GM12865 (cell line): ENCODE measurements around the gene CDKN2AIP.

ENCODE experiments used
- DNase-seq: peaks from one replicate; pipeline ENCODE4 v3.0.0; 2010; ENCODE audit warnings: low read depth
- H3K4me3 ChIP-seq: 2 replicates; pipeline ENCODE4 v1.5.1; 2011; ENCODE audit warnings: mild to moderate bottlenecking, low read depth, low read length, control low read depth
- TF ChIP-seq, protein P1 (sequence below): IDR thresholded peaks from 2 replicates; pipeline ENCODE4 v1.5.1; 2011; ENCODE audit warnings: low read length, control low read depth, low read depth, inconsistent platforms; ENCODE audit not compliant: insufficient read depth; ENCODE audit errors: missing control alignments

CDKN2AIP gene

GRCh38 chr4:183435803-183436202 is 8.6 kb upstream of the CDKN2AIP start:
- no peak for DNase-seq
- TF ChIP-seq, protein P1, sequence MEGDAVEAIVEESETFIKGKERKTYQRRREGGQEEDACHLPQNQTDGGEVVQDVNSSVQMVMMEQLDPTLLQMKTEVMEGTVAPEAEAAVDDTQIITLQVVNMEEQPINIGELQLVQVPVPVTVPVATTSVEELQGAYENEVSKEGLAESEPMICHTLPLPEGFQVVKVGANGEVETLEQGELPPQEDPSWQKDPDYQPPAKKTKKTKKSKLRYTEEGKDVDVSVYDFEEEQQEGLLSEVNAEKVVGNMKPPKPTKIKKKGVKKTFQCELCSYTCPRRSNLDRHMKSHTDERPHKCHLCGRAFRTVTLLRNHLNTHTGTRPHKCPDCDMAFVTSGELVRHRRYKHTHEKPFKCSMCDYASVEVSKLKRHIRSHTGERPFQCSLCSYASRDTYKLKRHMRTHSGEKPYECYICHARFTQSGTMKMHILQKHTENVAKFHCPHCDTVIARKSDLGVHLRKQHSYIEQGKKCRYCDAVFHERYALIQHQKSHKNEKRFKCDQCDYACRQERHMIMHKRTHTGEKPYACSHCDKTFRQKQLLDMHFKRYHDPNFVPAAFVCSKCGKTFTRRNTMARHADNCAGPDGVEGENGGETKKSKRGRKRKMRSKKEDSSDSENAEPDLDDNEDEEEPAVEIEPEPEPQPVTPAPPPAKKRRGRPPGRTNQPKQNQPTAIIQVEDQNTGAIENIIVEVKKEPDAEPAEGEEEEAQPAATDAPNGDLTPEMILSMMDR: no peak
- H3K4me3 ChIP-seq: no peak overlapping the region

DNA sequence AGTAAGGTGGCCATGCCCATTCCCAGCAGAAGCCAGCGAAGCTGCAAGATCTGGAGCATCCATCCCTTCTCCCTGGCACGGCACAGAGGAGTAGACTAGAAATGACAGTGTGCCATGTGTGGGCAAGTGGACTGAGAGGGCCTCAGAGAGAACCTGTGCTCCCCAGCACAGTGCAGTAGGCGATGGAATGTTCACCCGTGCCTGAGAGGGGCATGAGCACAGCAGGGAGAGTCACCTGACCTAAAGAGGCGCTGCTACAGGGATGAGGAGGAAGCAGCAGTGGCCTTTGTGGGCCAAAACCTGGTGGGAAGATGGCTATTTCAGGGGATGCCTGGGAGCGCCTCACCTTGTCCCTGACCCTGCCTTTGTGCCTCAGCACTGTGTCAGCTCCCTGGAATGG is 8.0 kb upstream of the CDKN2AIP start:
- TF ChIP-seq, protein P1: no peak
- no peak for DNase-seq
- H3K4me3 ChIP-seq: no peak overlapping the region

DNA sequence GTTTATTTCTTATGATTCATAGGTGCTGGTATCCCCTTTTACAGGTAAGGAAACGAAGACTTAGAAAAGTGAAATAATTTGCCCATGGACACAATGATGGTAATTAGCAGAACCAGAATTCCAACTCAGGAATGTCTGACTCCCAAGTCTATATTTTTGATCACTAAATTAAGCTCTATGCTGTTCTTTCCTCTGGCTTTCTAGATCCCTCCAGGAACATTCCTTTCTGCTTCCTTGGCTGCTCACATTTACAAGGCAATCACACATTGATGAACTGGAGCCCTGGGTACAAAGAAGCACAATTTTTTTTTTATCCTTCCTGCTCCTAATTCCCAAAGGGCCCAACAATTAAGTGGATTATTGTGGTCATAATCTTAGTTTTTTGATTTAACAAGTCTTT is 7.0 kb upstream of the CDKN2AIP start:
- DNase-seq: no peak
- no peak overlapping the region for H3K4me3 ChIP-seq
- TF ChIP-seq, protein P1: no peak

GRCh38 chr4:183438458-183439113 is 5.8 kb upstream of the CDKN2AIP start:
- H3K4me3 ChIP-seq: no peak overlapping the region
- no peak for DNase-seq
- TF ChIP-seq, protein P1: no peak

DNA sequence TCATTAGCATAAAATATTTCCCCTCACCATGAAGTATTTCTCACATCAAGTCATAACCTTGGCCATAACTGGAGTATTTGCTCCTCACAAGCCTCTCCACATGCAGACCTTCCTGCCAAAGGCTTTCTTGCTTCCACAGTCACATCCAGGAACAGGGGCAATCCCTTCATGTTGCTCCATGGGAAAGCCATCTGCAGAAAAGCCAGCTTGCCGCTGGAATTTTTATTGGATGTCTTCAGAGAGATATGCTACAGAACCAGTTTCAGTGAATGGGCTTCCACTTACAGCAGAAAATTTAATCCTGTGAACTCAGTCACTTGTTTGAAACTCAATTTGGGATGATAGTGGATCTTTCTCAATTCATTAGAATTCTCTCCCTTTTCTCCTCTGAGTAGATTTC is 3.2 kb upstream of the CDKN2AIP start:
- DNase-seq: no peak
- TF ChIP-seq, protein P1: no peak
- H3K4me3 ChIP-seq: no peak overlapping the region

DNA sequence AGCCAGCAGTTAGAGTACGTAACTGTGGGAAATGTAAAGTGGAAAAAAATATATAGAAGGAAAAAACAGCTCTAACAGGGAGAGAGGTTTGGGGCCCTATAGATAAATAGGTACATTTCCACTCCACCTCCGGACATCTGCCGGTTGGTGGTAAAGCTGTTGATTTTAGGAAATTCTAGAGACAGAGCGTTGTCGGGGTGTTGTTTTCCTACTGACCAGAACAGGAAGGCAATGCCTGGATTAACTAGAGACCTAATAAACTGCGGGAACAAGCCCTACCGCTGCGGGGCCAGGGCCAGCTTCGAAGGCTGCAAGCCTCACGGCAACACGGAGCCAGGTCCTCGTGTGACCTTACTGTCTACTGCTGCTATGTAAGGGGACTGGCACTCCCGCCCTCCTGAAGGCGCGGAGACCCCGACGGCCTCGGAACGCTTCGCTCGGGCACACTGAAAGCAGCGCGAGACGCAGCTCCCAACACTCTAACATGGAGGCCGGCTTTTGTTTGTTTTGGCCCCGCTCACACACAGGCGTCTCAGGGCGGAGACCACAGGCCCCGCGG is 702 bp upstream of the CDKN2AIP start:
- DNase-seq: no peak
- H3K4me3 ChIP-seq: peak overlapping the region; percentile 66
- TF ChIP-seq, protein P1: no peak

GRCh38 chr4:183445097-183445428 is 627 bp downstream of the CDKN2AIP start:
- DNase-seq: no peak
- H3K4me3 ChIP-seq: peak overlapping the region; percentile 66
- TF ChIP-seq, protein P1: no peak
